HG02588 (cell line): ENCODE measurements around the gene FAM13A.
"Not testable (repeated sequence)": the region's sequence is repeated elsewhere in the genome, so short reads cannot be mapped to it uniquely, and the experiment has no call there.

Experiments
- ATAC-seq: cut with Tn5 transposase; IDR thresholded peaks from one replicate; pipeline ENCODE4 v1.9.1; 2021; ENCODE audit warnings: mild to moderate bottlenecking, moderate library complexity; ENCODE audit not compliant: unreplicated experiment

FAM13A gene

GRCh38 chr4:88964450-88964849 is 92.5 kb downstream of the FAM13A start:
- no peak for ATAC-seq

GRCh38 chr4:88963817-88964216 is 93.2 kb downstream of the FAM13A start:
- no peak for ATAC-seq

- ATAC-seq: no peak
Observed at GRCh38 chr4:88962396-88962795, 94.6 kb downstream of the FAM13A start.

GRCh38 chr4:88960576-88960975 is 96.4 kb downstream of the FAM13A start:
- ATAC-seq: no peak

- ATAC-seq: no peak
Observed at GRCh38 chr4:88958080-88958479, 98.9 kb downstream of the FAM13A start.

- ATAC-seq: no peak
Observed at GRCh38 chr4:88957570-88957969, 99.4 kb downstream of the FAM13A start.

- no peak for ATAC-seq
Observed at GRCh38 chr4:88955580-88956380, 101.2 kb downstream of the FAM13A start.

- ATAC-seq: no peak
Observed at GRCh38 chr4:88953400-88953799, 103.6 kb downstream of the FAM13A start.

GRCh38 chr4:88952081-88952480 is 104.9 kb downstream of the FAM13A start:
- ATAC-seq: no peak

GRCh38 chr4:88949605-88950004 is 107.4 kb downstream of the FAM13A start:
- ATAC-seq: no peak

GRCh38 chr4:88940506-88940905 is 116.5 kb downstream of the FAM13A start:
- ATAC-seq: no peak

GRCh38 chr4:88939697-88940096 is 117.3 kb downstream of the FAM13A start:
- ATAC-seq: no peak

GRCh38 chr4:88938138-88938537 is 118.8 kb downstream of the FAM13A start:
- ATAC-seq: no peak

GRCh38 chr4:88937081-88937480 is 119.9 kb downstream of the FAM13A start:
- ATAC-seq: no peak

- no peak for ATAC-seq
Observed at GRCh38 chr4:88933414-88934160, 123.4 kb downstream of the FAM13A start.

- ATAC-seq: no peak
Observed at GRCh38 chr4:88928852-88929251, 128.1 kb downstream of the FAM13A start.

GRCh38 chr4:88927420-88927819 is 129.6 kb downstream of the FAM13A start:
- ATAC-seq: no peak

- ATAC-seq: no peak
Observed at GRCh38 chr4:88919056-88919455, 137.9 kb downstream of the FAM13A start.

GRCh38 chr4:88913181-88913580 is 143.8 kb downstream of the FAM13A start:
- not testable (repeated sequence) for ATAC-seq

- ATAC-seq: no peak
Observed at GRCh38 chr4:88911246-88912212, 145.5 kb downstream of the FAM13A start.

GRCh38 chr4:88910101-88910500 is 146.9 kb downstream of the FAM13A start:
- no peak for ATAC-seq
